Measurements from ENCODE around the gene MAML2.

The MAML2 gene

GRCh38 chr11:96265220-96265737, 77.7 kb downstream of the MAML2 start:
- no peak for DNase-seq

- DNase-seq, result no peak
Observed at GRCh38 chr11:96264364-96264763, 78.6 kb downstream of the MAML2 start.

- no peak for DNase-seq
Observed at GRCh38 chr11:96263238-96263763, 79.7 kb downstream of the MAML2 start.

- DNase-seq, result no peak
Observed at GRCh38 chr11:96260532-96260931, 82.5 kb downstream of the MAML2 start.

GRCh38 chr11:96260067-96260511, 82.9 kb downstream of the MAML2 start:
- DNase-seq, result no peak

- DNase-seq, result no peak
Observed at GRCh38 chr11:96259134-96259830, 83.7 kb downstream of the MAML2 start.

- DNase-seq, result no peak
Observed at GRCh38 chr11:96257972-96258934, 84.7 kb downstream of the MAML2 start.

GRCh38 chr11:96257036-96257435, 86.0 kb downstream of the MAML2 start:
- DNase-seq, result no peak

- no peak for DNase-seq
Observed at GRCh38 chr11:96256215-96257011, 86.6 kb downstream of the MAML2 start.

GRCh38 chr11:96254854-96255253, 88.1 kb downstream of the MAML2 start:
- no peak for DNase-seq

GRCh38 chr11:96254087-96254486, 88.9 kb downstream of the MAML2 start:
- no peak for DNase-seq

GRCh38 chr11:96246718-96247552, 96.1 kb downstream of the MAML2 start:
- no peak for DNase-seq

GRCh38 chr11:96242971-96243647, 99.9 kb downstream of the MAML2 start:
- peak; percentile 85 for DNase-seq

GRCh38 chr11:96242191-96242847, 100.7 kb downstream of the MAML2 start:
- no peak for DNase-seq

- DNase-seq, result no peak
Observed at GRCh38 chr11:96241331-96241841, 101.6 kb downstream of the MAML2 start.

GRCh38 chr11:96238563-96239135, 104.3 kb downstream of the MAML2 start:
- no peak for DNase-seq

- DNase-seq, result peak; percentile 20
Observed at GRCh38 chr11:96237766-96238266, 105.2 kb downstream of the MAML2 start.

GRCh38 chr11:96235751-96236150, 107.2 kb downstream of the MAML2 start:
- DNase-seq, result no peak

GRCh38 chr11:96234866-96235441, 108.0 kb downstream of the MAML2 start:
- DNase-seq, result no peak
